Measurements from ENCODE around the gene DOCK2.

DNA sequence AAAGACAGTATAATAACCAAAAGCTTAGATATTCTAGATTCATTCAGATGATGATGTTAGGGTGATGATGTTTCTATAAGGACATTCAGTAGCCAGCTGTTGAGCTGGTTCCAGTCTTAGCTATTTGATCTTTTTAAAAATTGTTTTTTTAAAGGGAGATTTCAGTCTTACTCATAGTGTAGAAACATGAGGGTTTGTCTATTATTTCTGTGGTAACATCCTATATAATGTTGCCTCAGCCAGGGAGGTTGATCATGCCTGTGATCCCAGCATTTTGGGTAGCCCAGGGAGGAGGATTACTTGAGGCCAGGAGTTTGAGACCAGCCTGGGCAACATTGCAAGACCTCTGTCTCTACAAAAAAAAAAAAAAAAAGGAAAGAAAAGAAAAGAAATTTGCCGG is 167.8 kb downstream of the DOCK2 start:
- TF ChIP-seq, protein P1, sequence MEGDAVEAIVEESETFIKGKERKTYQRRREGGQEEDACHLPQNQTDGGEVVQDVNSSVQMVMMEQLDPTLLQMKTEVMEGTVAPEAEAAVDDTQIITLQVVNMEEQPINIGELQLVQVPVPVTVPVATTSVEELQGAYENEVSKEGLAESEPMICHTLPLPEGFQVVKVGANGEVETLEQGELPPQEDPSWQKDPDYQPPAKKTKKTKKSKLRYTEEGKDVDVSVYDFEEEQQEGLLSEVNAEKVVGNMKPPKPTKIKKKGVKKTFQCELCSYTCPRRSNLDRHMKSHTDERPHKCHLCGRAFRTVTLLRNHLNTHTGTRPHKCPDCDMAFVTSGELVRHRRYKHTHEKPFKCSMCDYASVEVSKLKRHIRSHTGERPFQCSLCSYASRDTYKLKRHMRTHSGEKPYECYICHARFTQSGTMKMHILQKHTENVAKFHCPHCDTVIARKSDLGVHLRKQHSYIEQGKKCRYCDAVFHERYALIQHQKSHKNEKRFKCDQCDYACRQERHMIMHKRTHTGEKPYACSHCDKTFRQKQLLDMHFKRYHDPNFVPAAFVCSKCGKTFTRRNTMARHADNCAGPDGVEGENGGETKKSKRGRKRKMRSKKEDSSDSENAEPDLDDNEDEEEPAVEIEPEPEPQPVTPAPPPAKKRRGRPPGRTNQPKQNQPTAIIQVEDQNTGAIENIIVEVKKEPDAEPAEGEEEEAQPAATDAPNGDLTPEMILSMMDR (conservative IDR thresholded peaks at IDR 0.05; ENCODE audit: low read length): no peak
- no peak for TF ChIP-seq EZH2phosphoT487 (IDR thresholded peaks at IDR 0.05; ENCODE audit: borderline replicate concordance, low read depth, low read length)

Measured in OCI-LY7 (cell line).